NCI-H1436 treated with DMSO at 0.1 percent for 48 hours (cell line): ENCODE data around the gene HBQ1.
"Not testable (repeated sequence)": the region's sequence is repeated elsewhere in the genome, so short reads cannot be mapped to it uniquely, and the experiment has no call there.

Experiments
- DNase-seq: peaks from one replicate; lab custom pipeline; 2025; lab: John Stamatoyannopoulos, UW

The HBQ1 gene

GRCh38 chr16:211631-212180, 31.4 kb downstream of the HBQ1 start:
- not testable (repeated sequence) for DNase-seq

- DNase-seq, result no peak
Observed at GRCh38 chr16:212999-213398, 32.7 kb downstream of the HBQ1 start.

- no peak for DNase-seq
Observed at GRCh38 chr16:220021-220420, 39.8 kb downstream of the HBQ1 start.

GRCh38 chr16:228151-228851, 48.0 kb downstream of the HBQ1 start:
- no peak for DNase-seq

- peak; percentile 39 for DNase-seq
Observed at GRCh38 chr16:228852-229730, 48.8 kb downstream of the HBQ1 start, which contains the start of gene LUC7L. Gene LUC7L, minus strand, starts transcription at chr16:229449. Its CDS starts 110 bp downstream, at chr16:229339.

- no peak for DNase-seq
Observed at GRCh38 chr16:229731-230281, 49.5 kb downstream of the HBQ1 start.

- DNase-seq, result not testable (repeated sequence)
Observed at GRCh38 chr16:230351-230750, 50.1 kb downstream of the HBQ1 start.
